Activated B cell treated with CpG ODN at 0.5 μM for 24 hours (primary cell): Measurements from ENCODE around the gene MDN1. TPM values are rescaled to one million over a fixed set of nuclear protein-coding genes. Genes with fewer than 3 reads are reported as not detected.

Experiments used
- ATAC-seq: fragments of 200-7000 bp; cut with Tn5 transposase; one replicate; pipeline ENCODE4 v1.10.0; 2021; ENCODE audit warnings: low read depth, mild to moderate bottlenecking, moderate library complexity
- CTCF ChIA-PET: fragments of 350-600 bp; sonication (Branson Sonifier 250); formaldehyde crosslinking; loops from one replicate; lab custom pipeline; 2021; ENCODE audit warnings: antibody characterized with exemption; lab: Charles Lee
- POLR2A ChIA-PET: fragments of 350-600 bp; sonication (Branson Sonifier 250); formaldehyde crosslinking; loops from one replicate; lab custom pipeline; 2021; ENCODE audit warnings: antibody characterized with exemption; lab: Charles Lee
- DNase-seq: peaks from one replicate; pipeline ENCODE4 v3.0.0; 2022
- H3K27ac Mint-ChIP-seq: one replicate; pipeline ENCODE4 v1.8.0; 2020; ENCODE audit warnings: mixed read lengths
- H3K27me3 Mint-ChIP-seq: one replicate; pipeline ENCODE4 v1.8.0; 2021; ENCODE audit warnings: mixed read lengths
- H3K36me3 Mint-ChIP-seq: one replicate; pipeline ENCODE4 v1.8.0; 2021; ENCODE audit warnings: low read depth, mixed read lengths
- H3K4me1 Mint-ChIP-seq: one replicate; pipeline ENCODE4 v1.8.0; 2021; ENCODE audit warnings: mixed read lengths
- H3K4me3 Mint-ChIP-seq: one replicate; pipeline ENCODE4 v1.8.0; 2020; ENCODE audit warnings: mild to moderate bottlenecking, mixed read lengths
- H3K9me3 Mint-ChIP-seq: one replicate; pipeline ENCODE4 v1.8.0; 2020; ENCODE audit warnings: mixed read lengths
- intact Hi-C: fragments of 100-400 bp; cut with micrococcal nuclease; formaldehyde crosslinking; loops from one replicate; pipeline ENCODE4 v1.15.1; 2024
- total RNA-seq: library from RNA; stranded (reverse); gene quantifications from 2 replicates; pipeline ENCODE4 v1.2.3, GENCODE V29; 2022
- TF ChIP-seq, protein P1 (sequence below): fragments of 200-600 bp; IDR thresholded peaks from one replicate; pipeline ENCODE4 v1.8.0; 2022; ENCODE audit warnings: antibody characterized with exemption, mild to moderate bottlenecking

Gene MDN1
- total RNA-seq, 1 donor from 2014 or later: 65.4 TPM

- Mint-ChIP-seq H3K4me3 (no peak overlapping the region), H3K4me1 (no peaks in the 10 kb centered on the region), H3K27ac (no peak overlapping the region), H3K9me3 (no peaks in the 10 kb centered on the region), H3K36me3 (peaks cover 81% of the 10 kb centered on the region), H3K27me3 (no peaks in the 10 kb centered on the region)
- CTCF ChIA-PET: no interaction called here
- DNase-seq (no peak), ATAC-seq (no peak)
- TF ChIP-seq, protein P1, sequence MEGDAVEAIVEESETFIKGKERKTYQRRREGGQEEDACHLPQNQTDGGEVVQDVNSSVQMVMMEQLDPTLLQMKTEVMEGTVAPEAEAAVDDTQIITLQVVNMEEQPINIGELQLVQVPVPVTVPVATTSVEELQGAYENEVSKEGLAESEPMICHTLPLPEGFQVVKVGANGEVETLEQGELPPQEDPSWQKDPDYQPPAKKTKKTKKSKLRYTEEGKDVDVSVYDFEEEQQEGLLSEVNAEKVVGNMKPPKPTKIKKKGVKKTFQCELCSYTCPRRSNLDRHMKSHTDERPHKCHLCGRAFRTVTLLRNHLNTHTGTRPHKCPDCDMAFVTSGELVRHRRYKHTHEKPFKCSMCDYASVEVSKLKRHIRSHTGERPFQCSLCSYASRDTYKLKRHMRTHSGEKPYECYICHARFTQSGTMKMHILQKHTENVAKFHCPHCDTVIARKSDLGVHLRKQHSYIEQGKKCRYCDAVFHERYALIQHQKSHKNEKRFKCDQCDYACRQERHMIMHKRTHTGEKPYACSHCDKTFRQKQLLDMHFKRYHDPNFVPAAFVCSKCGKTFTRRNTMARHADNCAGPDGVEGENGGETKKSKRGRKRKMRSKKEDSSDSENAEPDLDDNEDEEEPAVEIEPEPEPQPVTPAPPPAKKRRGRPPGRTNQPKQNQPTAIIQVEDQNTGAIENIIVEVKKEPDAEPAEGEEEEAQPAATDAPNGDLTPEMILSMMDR: no peak
- POLR2A ChIA-PET: no interaction called here
- intact Hi-C loops: no loop called here
These were observed 69.7 kb downstream of the MDN1 start for GRCh38 chr6:89749918-89750317.

DNA sequence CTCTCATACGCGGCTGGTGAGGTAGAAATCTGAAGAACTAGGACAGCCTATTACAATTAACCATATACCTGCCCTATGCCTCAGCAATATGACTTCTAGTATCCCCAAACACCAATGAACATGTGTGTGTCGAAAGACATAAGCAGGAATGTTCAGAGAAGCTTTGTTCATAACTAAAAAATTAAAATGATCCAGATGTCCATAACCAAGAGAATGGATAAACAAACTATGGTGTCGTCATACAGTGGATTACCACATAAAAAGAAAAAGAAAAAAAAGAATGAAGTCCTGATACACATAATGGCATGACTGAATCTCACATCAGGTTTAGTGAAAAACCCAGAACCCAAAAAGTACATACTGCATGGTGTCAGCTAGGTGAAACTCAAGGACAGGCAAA, 73.9 kb downstream of the MDN1 start:
- DNase-seq: no peak
- no peak for ATAC-seq
- intact Hi-C loops: no loop called here
- Mint-ChIP-seq H3K27ac (no peak overlapping the region), H3K4me3 (no peak overlapping the region), H3K9me3 (no peaks in the 10 kb centered on the region), H3K4me1 (no peaks in the 10 kb centered on the region), H3K36me3 (peaks cover 86% of the 10 kb centered on the region), H3K27me3 (no peaks in the 10 kb centered on the region)
- ChIA-PET POLR2A (no interaction called here), CTCF (no interaction called here)
- TF ChIP-seq, protein P1: no peak

DNA sequence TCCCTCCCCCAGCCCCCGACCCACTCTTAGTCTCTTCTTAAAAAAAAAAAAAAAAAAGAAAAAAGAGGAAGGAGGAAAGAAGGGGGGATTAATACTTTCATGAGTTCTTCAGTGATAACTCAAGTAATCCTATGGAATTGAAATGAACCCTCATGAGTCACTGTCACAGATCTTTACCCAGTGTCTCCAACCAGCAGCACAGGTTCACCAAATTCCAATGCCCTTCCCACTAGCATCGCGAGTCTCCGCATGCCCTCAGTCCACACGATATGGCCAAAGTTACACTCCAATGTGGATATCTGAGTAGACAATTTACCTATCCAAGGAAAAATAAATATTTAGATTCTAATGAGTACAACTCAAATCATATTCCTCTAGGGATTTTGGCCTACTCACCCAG, 74.5 kb downstream of the MDN1 start:
- DNase-seq: no peak
- CTCF ChIA-PET: no interaction called here
- POLR2A ChIA-PET: no interaction called here
- Mint-ChIP-seq H3K4me3 (no peak overlapping the region), H3K4me1 (no peaks in the 10 kb centered on the region), H3K9me3 (no peaks in the 10 kb centered on the region), H3K27me3 (no peaks in the 10 kb centered on the region), H3K36me3 (peaks cover 86% of the 10 kb centered on the region), H3K27ac (no peak overlapping the region)
- ATAC-seq: no peak
- TF ChIP-seq, protein P1: no peak
- intact Hi-C loops: no loop called here

DNA sequence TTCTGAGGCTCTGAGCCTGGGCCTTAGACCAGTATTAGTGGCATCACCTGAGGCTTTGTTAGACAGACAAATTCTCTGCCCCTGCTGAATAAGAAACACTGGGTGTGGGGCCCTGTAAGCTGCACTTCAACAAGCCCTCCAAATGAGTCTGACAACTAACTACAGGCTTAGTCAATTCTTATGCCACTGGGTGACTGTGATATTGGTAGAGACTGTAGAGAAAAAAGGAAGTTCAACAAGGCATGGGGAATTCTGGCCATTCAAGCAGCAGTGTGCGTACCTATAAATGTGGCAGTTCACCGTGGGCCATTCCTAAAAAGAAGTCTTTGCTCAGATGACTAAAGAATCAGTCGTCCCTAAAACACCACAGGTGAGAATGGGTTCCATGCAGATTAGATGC, 82.7 kb downstream of the MDN1 start:
- peaks cover 74% of the 10 kb centered on the region for H3K36me3 Mint-ChIP-seq
- H3K27ac Mint-ChIP-seq: no peak overlapping the region
- no peaks in the 10 kb centered on the region for H3K27me3 Mint-ChIP-seq
- H3K4me3 Mint-ChIP-seq: no peak overlapping the region
- ATAC-seq (no peak), DNase-seq (no peak)
- no peaks in the 10 kb centered on the region for H3K4me1 Mint-ChIP-seq
- CTCF ChIA-PET: no interaction called here
- intact Hi-C loops: no loop called here
- POLR2A ChIA-PET: no interaction called here
- no peaks in the 10 kb centered on the region for H3K9me3 Mint-ChIP-seq
- TF ChIP-seq, protein P1: no peak

DNA sequence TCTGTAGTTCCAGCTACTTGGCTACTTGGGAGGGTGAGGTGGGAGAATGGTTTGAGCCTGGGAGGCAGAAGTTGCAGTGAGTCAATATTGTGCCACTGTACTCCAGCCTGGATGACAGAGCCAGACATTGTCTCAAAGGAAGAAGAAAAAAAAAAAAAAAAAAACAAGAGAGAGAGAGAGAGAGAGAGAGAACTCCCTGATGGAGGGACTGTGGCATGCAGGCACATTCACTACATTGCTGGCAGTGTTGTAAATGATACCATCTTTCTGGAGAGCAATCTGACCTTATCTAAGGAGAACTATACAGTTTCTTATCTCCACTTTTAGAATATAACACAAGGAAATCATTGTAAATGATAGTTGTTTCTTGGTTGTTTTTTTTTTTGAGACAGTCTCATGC, 85.1 kb downstream of the MDN1 start:
- no peak for ATAC-seq
- no peak overlapping the region for H3K4me3 Mint-ChIP-seq
- no peaks in the 10 kb centered on the region for H3K27me3 Mint-ChIP-seq
- H3K36me3 Mint-ChIP-seq: peaks cover 76% of the 10 kb centered on the region
- H3K4me1 Mint-ChIP-seq: no peaks in the 10 kb centered on the region
- TF ChIP-seq, protein P1: no peak
- no peak overlapping the region for H3K27ac Mint-ChIP-seq
- POLR2A ChIA-PET: interaction anchor here (0.6 kb wide), 1 partner anchor 37 kb away, joined by 12 read pairs; no protein-coding TSS in a partner anchor
- no peak for DNase-seq
- H3K9me3 Mint-ChIP-seq: peaks cover 3% of the 10 kb centered on the region
- CTCF ChIA-PET: no interaction called here
- intact Hi-C loops: no loop called here
